Astrocyte of the cerebellum (primary cell): Measurements from ENCODE around the gene RFNG.

Experiments used
- DNase-seq: peaks from one replicate; pipeline ENCODE4 v3.0.0-alpha.2; 2011; ENCODE audit warnings: low read depth
- H3K4me3 ChIP-seq: 2 replicates; pipeline ENCODE4 v1.5.1; 2011; ENCODE audit warnings: mild to moderate bottlenecking, low read depth, low read length, moderate library complexity
- CTCF ChIP-seq: IDR thresholded peaks from 2 replicates; pipeline ENCODE4 v1.5.1; 2012; ENCODE audit warnings: low read length, low read depth, moderate library complexity, mild to moderate bottlenecking; ENCODE audit errors: missing control alignments
- in situ Hi-C: cut with HindIII; loops from 2 replicates; pipeline ENCODE4 v1.10.0; 2017; ENCODE audit warnings: low sequenced_read_pairs

The RFNG gene

GRCh38 chr17:82048571-82048971 lies 3.0 kb downstream of the RFNG start:
- no peak overlapping the region for H3K4me3 ChIP-seq
- DNase-seq = no peak
- TF ChIP-seq CTCF = no peak
- in situ Hi-C loops = no loop called here

GRCh38 chr17:82047914-82048570 lies 3.6 kb downstream of the RFNG start:
- no peak for TF ChIP-seq CTCF
- DNase-seq = no peak
- in situ Hi-C loops = no loop called here
- no peak overlapping the region for H3K4me3 ChIP-seq

- DNase-seq = no peak
- H3K4me3 ChIP-seq = no peak overlapping the region
- TF ChIP-seq CTCF = no peak
- in situ Hi-C loops = no loop called here
These were observed 4.2 kb downstream of the RFNG start for GRCh38 chr17:82047379-82047778.

GRCh38 chr17:82046903-82047302 lies 4.7 kb downstream of the RFNG start:
- in situ Hi-C loops = no loop called here
- DNase-seq = no peak
- H3K4me3 ChIP-seq = no peak overlapping the region
- TF ChIP-seq CTCF = no peak

- no peak for TF ChIP-seq CTCF
- H3K4me3 ChIP-seq = no peak overlapping the region
- no peak for DNase-seq
- in situ Hi-C loops = no loop called here
These were observed 5.6 kb downstream of the RFNG start for GRCh38 chr17:82045936-82046484.

- in situ Hi-C loops = no loop called here
- TF ChIP-seq CTCF = no peak
- H3K4me3 ChIP-seq = no peak overlapping the region
- DNase-seq = no peak
These were observed 8.1 kb downstream of the RFNG start for GRCh38 chr17:82043507-82043906.

GRCh38 chr17:82042649-82043048 lies 9.0 kb downstream of the RFNG start:
- no peak overlapping the region for H3K4me3 ChIP-seq
- no peak for TF ChIP-seq CTCF
- no peak for DNase-seq
- in situ Hi-C loops = no loop called here
